HG03135 (cell line): Measurements from ENCODE around the gene SLC5A6.
"Not testable (repeated sequence)": the region's sequence is repeated elsewhere in the genome, so short reads cannot be mapped to it uniquely, and the experiment has no call there.

Experiments
- ATAC-seq: cut with Tn5 transposase; IDR thresholded peaks from one replicate; pipeline ENCODE4 v1.9.1; 2021; ENCODE audit warnings: mild to moderate bottlenecking, moderate library complexity; ENCODE audit not compliant: unreplicated experiment

SLC5A6 gene

GRCh38 chr2:27208486-27209050 is 3.5 kb downstream of the SLC5A6 start:
- no peak for ATAC-seq

GRCh38 chr2:27206346-27206745 is 5.7 kb downstream of the SLC5A6 start:
- no peak for ATAC-seq

DNA sequence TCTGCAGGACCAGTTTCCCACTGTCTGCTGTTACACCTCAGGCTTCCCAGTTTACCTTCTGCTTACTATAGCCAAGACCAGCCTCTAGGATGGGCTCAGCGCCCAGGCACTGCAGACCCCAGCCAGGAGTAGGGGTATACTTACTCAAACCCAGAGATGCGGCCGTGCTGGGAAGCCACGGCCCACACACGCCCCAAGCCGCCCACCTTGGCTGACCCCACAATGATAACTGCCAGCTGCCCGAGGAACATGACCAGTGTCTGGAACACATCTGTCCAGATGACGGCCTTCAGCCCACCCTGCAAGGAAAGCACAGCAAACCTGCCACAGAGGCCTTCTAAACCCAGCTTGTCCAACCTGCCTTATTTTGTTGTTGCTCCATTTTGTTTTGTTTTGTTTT is 6.9 kb downstream of the SLC5A6 start:
- ATAC-seq: no peak

DNA sequence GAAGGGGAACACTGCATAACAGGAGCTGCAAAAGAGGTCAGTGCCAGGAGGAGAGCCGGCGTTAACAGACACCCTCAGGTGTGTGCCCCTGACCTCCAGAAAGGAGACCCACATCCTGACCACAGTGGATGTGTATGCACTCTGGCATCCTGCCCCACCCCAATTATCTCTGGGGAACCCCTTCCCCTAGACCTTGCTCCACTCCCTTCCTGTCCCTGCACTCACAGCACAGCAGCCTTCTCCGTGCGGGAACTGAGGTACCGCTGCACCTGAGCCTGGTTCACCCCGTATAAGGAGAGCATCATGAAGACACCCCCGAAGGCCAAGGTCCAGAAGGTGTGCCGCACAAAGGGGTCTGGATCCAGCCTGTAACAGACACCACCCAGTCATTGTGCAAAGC is 7.5 kb downstream of the SLC5A6 start:
- no peak for ATAC-seq

- no peak for ATAC-seq
Observed at GRCh38 chr2:27203741-27204140, 8.3 kb downstream of the SLC5A6 start.

GRCh38 chr2:27202854-27203253 is 9.2 kb downstream of the SLC5A6 start:
- no peak for ATAC-seq

DNA sequence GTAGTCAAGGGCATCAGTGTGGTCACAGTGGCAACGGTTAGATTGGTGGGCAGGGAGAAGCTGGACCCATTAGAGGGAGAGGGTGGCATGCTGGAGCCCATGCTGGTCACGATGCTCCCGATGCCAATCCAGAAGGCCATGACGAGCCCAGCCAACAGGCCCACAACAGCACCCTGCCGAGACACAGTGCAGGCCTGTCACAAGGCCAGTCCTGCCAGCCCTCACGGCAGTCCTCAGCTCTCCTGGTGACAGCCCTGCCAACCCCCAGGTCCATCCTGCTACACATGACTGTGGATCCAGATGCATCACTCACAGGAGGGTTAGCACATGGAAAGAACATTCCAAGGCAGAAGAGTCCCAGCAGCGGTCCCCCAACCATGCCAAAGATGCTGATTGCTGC is 10.4 kb downstream of the SLC5A6 start:
- no peak for ATAC-seq

GRCh38 chr2:27199241-27199640 is 12.8 kb downstream of the SLC5A6 start:
- ATAC-seq: no peak

- no peak for ATAC-seq
Observed at GRCh38 chr2:27198627-27199026, 13.4 kb downstream of the SLC5A6 start.

DNA sequence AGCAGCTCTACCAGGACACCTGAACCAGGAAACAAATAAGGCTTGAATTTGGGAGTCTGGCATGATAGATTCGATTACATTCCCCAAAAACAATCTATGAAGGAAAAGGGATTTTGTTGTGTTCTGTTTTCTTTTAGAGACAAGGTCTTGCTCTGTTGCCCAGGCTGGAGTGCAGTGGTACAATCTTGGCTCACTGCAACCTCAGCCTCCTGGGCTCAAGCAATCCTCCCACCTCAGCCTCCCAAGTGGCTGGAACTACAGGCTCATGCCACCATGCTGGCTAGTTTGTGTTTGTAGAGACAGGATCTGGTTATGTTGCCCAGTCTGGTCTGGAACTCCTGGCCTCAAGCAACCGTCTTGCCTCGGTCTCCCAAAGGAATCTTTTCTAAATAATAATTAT is 14.0 kb downstream of the SLC5A6 start:
- ATAC-seq: not testable (repeated sequence)

GRCh38 chr2:27195799-27196198 is 16.3 kb downstream of the SLC5A6 start:
- not testable (repeated sequence) for ATAC-seq

DNA sequence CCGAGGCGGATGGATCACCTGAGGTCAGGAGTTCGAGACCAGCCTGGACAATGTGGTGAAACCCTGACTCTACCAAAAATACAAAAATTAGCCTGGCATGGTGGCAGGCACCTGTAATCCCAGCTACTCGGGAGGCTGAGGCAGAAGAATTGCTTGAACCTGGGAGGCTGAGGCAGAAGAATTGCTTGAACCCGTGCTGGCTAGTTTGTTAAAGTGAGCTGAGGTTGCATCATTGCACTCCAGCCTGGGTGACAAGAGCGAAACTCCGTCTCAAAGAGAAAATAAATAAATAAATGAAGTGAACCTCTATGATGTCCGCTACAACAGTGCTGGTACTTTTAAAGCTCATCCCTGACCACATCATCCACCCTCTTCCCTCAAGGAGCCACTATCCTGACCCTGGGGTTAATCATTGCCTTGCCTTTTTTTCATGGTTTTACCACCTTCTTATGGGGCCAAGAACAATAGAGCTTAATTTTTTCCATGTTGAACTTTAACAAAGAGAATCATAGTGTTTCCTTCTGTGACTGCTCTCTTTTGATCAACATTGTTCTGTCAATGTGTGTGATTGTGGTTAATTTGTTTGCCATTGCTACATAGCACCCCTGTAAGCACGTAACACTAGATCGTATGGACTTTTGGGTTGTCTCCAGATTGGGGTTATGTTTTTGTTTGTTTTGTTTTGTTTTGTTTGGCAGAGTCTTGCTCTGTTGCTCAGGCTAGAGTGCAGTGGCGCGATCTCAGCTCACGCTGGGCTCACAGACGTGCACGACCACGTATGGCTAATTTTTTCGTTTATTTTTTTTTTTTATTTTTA is 17.3 kb downstream of the SLC5A6 start:
- no peak for ATAC-seq

DNA sequence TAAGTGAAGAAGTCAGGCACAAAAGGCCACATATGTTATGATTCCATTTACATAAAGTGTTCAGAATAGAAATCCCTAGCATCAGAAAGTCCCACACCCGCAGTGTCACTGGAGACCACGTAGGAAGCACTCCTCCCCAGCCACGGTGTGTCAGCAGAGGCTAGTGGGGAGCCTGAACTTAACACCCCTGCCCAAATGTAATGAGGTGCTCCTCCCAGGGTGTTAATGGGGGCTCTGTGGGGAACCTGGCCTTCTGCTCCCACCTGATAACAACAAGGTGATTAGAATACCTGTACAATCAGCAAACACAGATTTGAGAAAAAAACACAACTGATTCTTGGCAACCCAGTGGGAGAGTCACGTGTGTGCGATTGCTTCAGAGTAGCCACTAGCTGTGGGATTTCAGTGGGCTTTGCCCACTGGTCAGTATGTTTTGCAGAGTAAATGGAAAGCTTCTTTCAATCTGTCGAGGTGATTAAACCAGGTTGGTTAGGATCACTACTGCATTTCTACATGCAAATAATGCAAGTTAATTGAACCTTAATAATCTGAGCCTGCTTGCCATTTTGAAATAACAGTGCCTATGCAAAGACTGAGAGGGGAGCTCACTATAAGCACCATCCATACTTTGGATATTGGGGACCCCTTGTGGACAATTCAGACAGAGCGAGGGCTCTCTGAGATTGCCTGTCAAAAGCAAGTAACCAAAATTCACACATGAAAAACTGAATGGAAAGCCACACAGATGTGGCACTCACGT is 20.8 kb downstream of the SLC5A6 start:
- no peak for ATAC-seq

DNA sequence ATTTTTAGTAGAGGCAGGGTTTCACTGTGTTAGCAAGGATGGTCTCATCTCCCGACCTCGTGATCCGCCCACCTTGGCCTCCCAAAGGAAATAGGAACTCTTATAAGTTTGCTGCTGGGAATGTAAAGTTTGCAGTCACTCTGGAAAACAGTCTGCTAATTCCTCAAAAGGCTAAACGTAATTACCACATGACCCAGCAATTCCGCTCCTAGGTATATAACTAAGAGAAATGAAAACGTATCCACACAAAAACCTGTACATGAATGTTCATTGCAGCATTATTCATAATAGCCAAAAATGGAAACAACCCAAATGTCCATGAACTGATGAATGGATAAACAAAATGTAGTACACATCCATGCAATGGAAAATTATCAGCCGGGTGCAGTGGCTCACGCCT is 22.1 kb downstream of the SLC5A6 start:
- ATAC-seq: no peak

- ATAC-seq: no peak
Observed at GRCh38 chr2:27186613-27187345, 25.3 kb downstream of the SLC5A6 start.

- no peak for ATAC-seq
Observed at GRCh38 chr2:27185331-27186026, 26.6 kb downstream of the SLC5A6 start.

GRCh38 chr2:27184115-27184514 is 28.0 kb downstream of the SLC5A6 start:
- no peak for ATAC-seq

- no peak for ATAC-seq
Observed at GRCh38 chr2:27182346-27182745, 29.7 kb downstream of the SLC5A6 start.

DNA sequence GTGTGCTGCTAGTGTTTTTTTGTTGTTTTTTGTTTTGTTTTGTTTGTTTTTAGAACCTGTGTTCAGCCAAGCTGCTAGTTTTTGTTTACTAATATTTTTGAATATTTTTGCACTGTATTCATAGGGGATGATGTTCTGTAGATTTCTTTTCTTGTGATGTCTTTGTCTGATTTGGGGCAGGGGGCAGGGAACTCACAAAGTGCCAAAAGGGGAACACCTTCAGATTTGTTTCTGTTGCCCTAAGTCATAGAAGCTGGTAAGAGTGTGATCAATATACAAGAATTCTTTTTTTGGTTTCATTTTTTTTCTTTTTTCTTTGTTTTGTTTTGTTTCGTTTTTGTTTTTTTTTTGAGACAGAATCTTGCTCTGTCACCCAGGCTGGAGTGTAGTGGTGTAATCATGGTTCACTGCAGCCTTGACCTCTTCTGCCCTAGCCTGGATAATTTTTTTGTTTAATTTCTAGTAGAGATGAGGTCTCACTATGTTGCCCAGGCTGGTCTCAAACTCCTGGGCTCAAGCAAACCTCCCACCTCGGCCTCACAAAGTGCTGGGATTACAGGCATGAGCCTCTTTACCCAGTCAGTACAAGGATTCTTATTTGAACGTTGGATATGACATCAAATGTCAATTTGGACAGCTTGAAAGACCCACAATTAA is 32.6 kb downstream of the SLC5A6 start:
- no peak for ATAC-seq

DNA sequence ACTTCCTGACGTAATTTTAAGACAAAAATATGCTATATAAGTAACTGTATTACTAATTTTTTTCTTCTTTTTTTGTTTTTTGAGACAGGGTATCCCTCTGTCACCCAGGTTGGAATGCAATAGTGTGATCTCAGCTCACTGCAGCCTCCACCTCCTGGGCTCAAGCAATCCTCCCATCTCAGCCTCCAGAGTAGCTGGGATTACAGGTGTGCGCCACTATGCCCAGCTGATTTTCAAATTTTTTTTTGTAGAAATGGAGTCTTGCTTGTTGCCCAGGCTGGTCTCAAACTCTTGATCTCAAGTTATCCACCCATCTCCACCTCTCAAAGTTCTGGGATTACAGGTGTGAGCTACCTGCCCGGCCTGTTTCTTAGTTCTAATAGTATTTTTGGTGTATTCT is 33.6 kb downstream of the SLC5A6 start:
- ATAC-seq: no peak
